A549 (cell line): Measurements from ENCODE around the gene FLACC1. TPM values are rescaled to one million over a fixed set of nuclear protein-coding genes. Genes with fewer than 3 reads are reported as not detected.

Experiments used
- ATAC-seq, 2 experiments: fragments of 200-7000 bp in 1 of 2; fragments of >200 bp in 1 of 2; cut with Nextera tagmentation in 1 of 2; cut with Tn5 transposase in 1 of 2; 3 replicates each; pipeline versions ENCODE4 v1.8.0 to v1.9.1; 2018 to 2020; ENCODE audit warnings: mild to moderate bottlenecking in 1 of 2, moderate library complexity in 1 of 2
- CTCF ChIA-PET: fragments of 300-600 bp; sonication (Branson Sonifier 250); formaldehyde crosslinking; extraction: SDS; loops from one replicate; lab custom pipeline; 2021; ENCODE audit warnings: antibody characterized with exemption, inconsistent platforms; lab: Yijun Ruan, JAX
- POLR2A ChIA-PET: fragments of 350-600 bp; formaldehyde crosslinking; extraction: SDS; loops from one replicate; lab custom pipeline; 2021; ENCODE audit warnings: antibody characterized with exemption, inconsistent platforms; lab: Yijun Ruan, JAX
- DNase-seq, 2 experiments: peaks; one replicate each; pipeline versions ENCODE4 v3.0.0 to v3.0.0-alpha.2; 2011 to 2016; ENCODE audit warnings: low read depth in 1 of 2, low spot score in 1 of 2
- FAIRE-seq: peaks from 2 replicates; lab custom pipeline; 2011; peaks lifted over from hg19 to GRCh38; lab: Jason Lieb, UNC
- H3K27ac ChIP-seq, 2 experiments: fragments of >200 bp; sonication (Bioruptor Twin); formaldehyde crosslinking; 3 replicates each; pipeline ENCODE4 v1.5.1; 2016 to 2017
- H3K4me1 ChIP-seq: fragments of >200 bp; sonication (Bioruptor Twin); formaldehyde crosslinking; 3 replicates; pipeline ENCODE4 v1.6.1; 2016
- H3K4me2 ChIP-seq: fragments of >200 bp; sonication (Bioruptor Twin); formaldehyde crosslinking; 3 replicates; pipeline ENCODE4 v1.6.1; 2016
- H3K4me3 ChIP-seq: fragments of >200 bp; sonication (Bioruptor Twin); formaldehyde crosslinking; 3 replicates; pipeline ENCODE4 v1.5.1; 2016
- H3K9me3 ChIP-seq: fragments of >200 bp; sonication (Bioruptor Twin); formaldehyde crosslinking; 3 replicates; pipeline ENCODE4 v1.6.1; 2016
- BCL3 ChIP-seq: fragments of >200 bp; sonication (Bioruptor Twin); formaldehyde crosslinking; IDR thresholded peaks from 3 replicates; pipeline ENCODE4 v1.6.1; 2016
- BHLHE40 ChIP-seq: IDR thresholded peaks from 2 replicates; pipeline ENCODE4 v1.6.1; 2012; ENCODE audit warnings: low read depth, low read length, inconsistent platforms
- CHD4 ChIP-seq: fragments of 200-600 bp; sonication (generic); IDR thresholded peaks from 2 replicates; pipeline ENCODE4 v1.6.1; 2016; ENCODE audit warnings: antibody characterized with exemption, mild to moderate bottlenecking, borderline replicate concordance
- E2F6 ChIP-seq: IDR thresholded peaks from 2 replicates; pipeline ENCODE4 v1.6.1; 2012; ENCODE audit warnings: low read depth, borderline replicate concordance
- FOXS1 ChIP-seq: fragments of 250-450 bp; sonication (Bioruptor Pico); IDR thresholded peaks from 2 replicates; pipeline ENCODE4 v1.5.0; 2020; ENCODE audit warnings: mild to moderate bottlenecking, moderate library complexity
- GATA3 ChIP-seq: IDR thresholded peaks from 2 replicates; pipeline ENCODE4 v1.6.1; 2012; ENCODE audit warnings: borderline replicate concordance
- HOXB13 ChIP-seq: fragments of 250-450 bp; sonication (Bioruptor Pico); IDR thresholded peaks from 2 replicates; pipeline ENCODE4 v1.5.0; 2020; ENCODE audit warnings: low read depth, mild to moderate bottlenecking, moderate library complexity
- MYC ChIP-seq: IDR thresholded peaks from 2 replicates; pipeline ENCODE4 v1.6.1; 2012; ENCODE audit warnings: mild to moderate bottlenecking, inconsistent platforms, low read length, improper control_type of control experiment, borderline replicate concordance
- PHF8 ChIP-seq: fragments of 200-600 bp; sonication (generic); IDR thresholded peaks from 2 replicates; pipeline ENCODE4 v1.6.1; 2016; ENCODE audit warnings: low read depth, mild to moderate bottlenecking, antibody characterized with exemption, moderate library complexity, borderline replicate concordance
- POLR2AphosphoS2 ChIP-seq: conservative IDR thresholded peaks from 2 replicates; pipeline ENCODE4 v1.6.1; 2012; ENCODE audit warnings: low read length, improper control_type of control experiment, inconsistent platforms
- RARB ChIP-seq: fragments of 250-450 bp; sonication (Bioruptor Pico); IDR thresholded peaks from 2 replicates; pipeline ENCODE4 v1.8.0; 2021; ENCODE audit warnings: mild to moderate bottlenecking, moderate library complexity
- RCOR1 ChIP-seq: fragments of 150-350 bp; IDR thresholded peaks from 2 replicates; pipeline ENCODE4 v1.6.1; 2014; ENCODE audit warnings: antibody characterized with exemption, low read length, low read depth
- SREBF2 ChIP-seq: fragments of 450-650 bp; IDR thresholded peaks from 2 replicates; pipeline ENCODE4 v1.6.1; 2014; ENCODE audit warnings: mild to moderate bottlenecking, moderate library complexity
- TFCP2L1 ChIP-seq: fragments of 250-450 bp; sonication (Bioruptor Pico); IDR thresholded peaks from 2 replicates; pipeline ENCODE4 v1.5.0; 2021; ENCODE audit warnings: mild to moderate bottlenecking
- ZFP36 ChIP-seq: fragments of 450-650 bp; IDR thresholded peaks from 2 replicates; pipeline ENCODE4 v1.6.1; 2014; ENCODE audit warnings: borderline replicate concordance; ENCODE audit not compliant: partially characterized antibody
- ZNF302 ChIP-seq: fragments of 250-450 bp; sonication (Bioruptor Pico); IDR thresholded peaks from 2 replicates; pipeline ENCODE4 v1.9.0; 2021; ENCODE audit warnings: inconsistent platforms, mild to moderate bottlenecking, moderate library complexity
- ZSCAN20 ChIP-seq: fragments of 250-450 bp; sonication (Bioruptor Pico); IDR thresholded peaks from 2 replicates; pipeline ENCODE4 v1.8.0; 2022; ENCODE audit warnings: mild to moderate bottlenecking, moderate library complexity
- WGBS: methylation state at CpG from one replicate; pipeline ENCODE4 v1.1.6; 2017; ENCODE audit errors: missing lambda C conversion rate; 5-methylcytosine and 5-hydroxymethylcytosine counted together
- polyA plus RNA-seq, 4 experiments: library from polyadenylated mRNA; depleted of rRNA in 3 of 4; stranded (reverse); fragments of >200 nt; fragmentation: RNase III in 1 of 4; extraction: RNeasy Plus Mini Kit Qiagen cat#74134 plus additional on column Dnase treatment in 1 of 4; gene quantifications; 2 replicates in 3 of 4; 3 replicates in 1 of 4; pipeline ENCODE4 v1.2.3, GENCODE V29; 2011 to 2017
- TF ChIP-seq, protein P1 (sequence below): IDR thresholded peaks from 2 replicates; pipeline ENCODE4 v1.6.1; 2012
- TF ChIP-seq, protein P2 (sequence below): fragments of 200-600 bp; sonication (generic); IDR thresholded peaks from 2 replicates; pipeline ENCODE4 v1.6.1; 2016; ENCODE audit warnings: antibody characterized with exemption, mild to moderate bottlenecking, moderate library complexity
- TF ChIP-seq, protein P3 (sequence below): fragments of >200 bp; sonication (Bioruptor Twin); formaldehyde crosslinking; IDR thresholded peaks from 3 replicates; pipeline ENCODE4 v1.5.1; 2016
- TF ChIP-seq, protein P4 (sequence below): fragments of >200 bp; sonication (Bioruptor Twin); formaldehyde crosslinking; IDR thresholded peaks from 2 replicates; pipeline ENCODE4 v1.6.1; 2016

Gene FLACC1
- polyA plus RNA-seq, 2 of the 4 experiments (the other 2 are of a cell fraction) = 0.26 to 0.36 TPM

DNA sequence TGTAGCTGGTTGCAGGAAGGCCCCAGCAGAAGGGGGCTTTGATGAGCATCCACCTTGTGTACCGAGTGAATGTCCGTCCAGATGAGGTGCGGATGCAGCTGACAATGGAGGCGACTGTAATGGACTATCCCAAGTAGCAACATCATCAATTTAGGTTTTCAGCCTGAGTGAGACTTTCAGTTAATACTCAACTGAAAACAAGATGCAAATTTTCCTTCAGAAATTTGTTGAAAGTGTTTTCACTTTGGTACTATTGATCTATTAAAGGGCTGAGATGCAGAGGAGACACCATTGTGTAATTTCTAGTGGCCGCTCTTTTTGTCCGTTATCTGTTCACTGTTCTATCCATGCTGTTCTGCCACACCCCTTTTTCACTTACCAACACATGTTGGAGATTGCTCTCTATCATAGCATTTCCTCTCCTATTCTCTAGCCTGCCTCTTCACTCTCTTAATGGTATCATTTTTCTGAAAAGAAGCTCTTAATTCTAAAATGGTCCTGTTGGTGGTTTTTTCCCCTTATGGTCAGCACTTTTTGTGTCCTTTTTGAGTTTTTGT, 108.8 kb downstream of the FLACC1 start:
- CTCF ChIA-PET = interaction anchor here (1.9 kb wide), 1 partner anchor 16 kb away, joined by 6 read pairs; no protein-coding TSS in a partner anchor

DNA sequence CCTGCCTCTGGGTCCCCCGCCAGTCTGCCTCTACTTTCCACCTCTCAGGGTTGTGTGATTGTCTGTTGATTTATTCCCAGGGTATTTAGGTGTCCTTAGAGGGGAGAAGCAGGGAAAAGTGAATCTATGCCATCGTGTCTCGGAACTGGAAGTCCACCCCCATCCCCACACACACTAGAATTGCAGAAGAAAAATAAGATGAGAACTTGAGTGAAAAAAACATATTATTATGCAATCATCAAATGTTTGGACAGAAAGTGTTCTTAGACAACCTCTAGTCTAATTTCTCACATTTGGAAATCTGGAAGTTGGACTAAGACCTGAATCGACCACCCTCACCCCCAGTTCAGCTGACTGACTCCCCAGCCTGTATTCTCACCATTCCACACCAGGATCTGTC, 110.9 kb downstream of the FLACC1 start:
- Histone ChIP-seq H3K27ac (no peak overlapping the region), H3K4me2 (no peak overlapping the region), H3K4me1 (no peaks in the 10 kb centered on the region), H3K9me3 (peaks cover 3% of the 10 kb centered on the region; the same call in 1 of the 3 replicates), H3K4me3 (no peak overlapping the region)
- no peak for ATAC-seq
- FAIRE-seq = no peak
- ChIA-PET POLR2A (no interaction called here), CTCF (no interaction called here)
- DNase-seq = no peak
- 56% methylated on average over 4 of the region's 4 CpGs for WGBS
- TF ChIP-seq E2F6 (no peak), CHD4 (no peak), GATA3 (no peak), SREBF2 (no peak), RARB (no peak), PHF8 (no peak), BCL3 (no peak), HOXB13 (CRISPR knock-in tag) (no peak)
- TF ChIP-seq, protein P1, sequence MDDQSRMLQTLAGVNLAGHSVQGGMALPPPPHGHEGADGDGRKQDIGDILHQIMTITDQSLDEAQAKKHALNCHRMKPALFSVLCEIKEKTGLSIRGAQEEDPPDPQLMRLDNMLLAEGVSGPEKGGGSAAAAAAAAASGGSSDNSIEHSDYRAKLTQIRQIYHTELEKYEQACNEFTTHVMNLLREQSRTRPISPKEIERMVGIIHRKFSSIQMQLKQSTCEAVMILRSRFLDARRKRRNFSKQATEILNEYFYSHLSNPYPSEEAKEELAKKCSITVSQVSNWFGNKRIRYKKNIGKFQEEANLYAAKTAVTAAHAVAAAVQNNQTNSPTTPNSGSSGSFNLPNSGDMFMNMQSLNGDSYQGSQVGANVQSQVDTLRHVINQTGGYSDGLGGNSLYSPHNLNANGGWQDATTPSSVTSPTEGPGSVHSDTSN = no peak

More for the DNA sequence above, 108.8 kb downstream of the FLACC1 start:
- FAIRE-seq (no peak), DNase-seq (no peak), ATAC-seq (no peak)
- no peaks in the 10 kb centered on the region for H3K4me1 ChIP-seq
- POLR2A ChIA-PET = no interaction called here
- TF ChIP-seq ZFP36 (no peak), ZSCAN20 (CRISPR knock-in tag) (no peak), BHLHE40 (no peak), ZNF302 (CRISPR knock-in tag) (no peak), POLR2AphosphoS2 (no peak), RCOR1 (no peak), MYC (no peak), TFCP2L1 (CRISPR knock-in tag) (no peak), BCL3 (no peak), FOXS1 (no peak)
- TF ChIP-seq, protein P2, sequence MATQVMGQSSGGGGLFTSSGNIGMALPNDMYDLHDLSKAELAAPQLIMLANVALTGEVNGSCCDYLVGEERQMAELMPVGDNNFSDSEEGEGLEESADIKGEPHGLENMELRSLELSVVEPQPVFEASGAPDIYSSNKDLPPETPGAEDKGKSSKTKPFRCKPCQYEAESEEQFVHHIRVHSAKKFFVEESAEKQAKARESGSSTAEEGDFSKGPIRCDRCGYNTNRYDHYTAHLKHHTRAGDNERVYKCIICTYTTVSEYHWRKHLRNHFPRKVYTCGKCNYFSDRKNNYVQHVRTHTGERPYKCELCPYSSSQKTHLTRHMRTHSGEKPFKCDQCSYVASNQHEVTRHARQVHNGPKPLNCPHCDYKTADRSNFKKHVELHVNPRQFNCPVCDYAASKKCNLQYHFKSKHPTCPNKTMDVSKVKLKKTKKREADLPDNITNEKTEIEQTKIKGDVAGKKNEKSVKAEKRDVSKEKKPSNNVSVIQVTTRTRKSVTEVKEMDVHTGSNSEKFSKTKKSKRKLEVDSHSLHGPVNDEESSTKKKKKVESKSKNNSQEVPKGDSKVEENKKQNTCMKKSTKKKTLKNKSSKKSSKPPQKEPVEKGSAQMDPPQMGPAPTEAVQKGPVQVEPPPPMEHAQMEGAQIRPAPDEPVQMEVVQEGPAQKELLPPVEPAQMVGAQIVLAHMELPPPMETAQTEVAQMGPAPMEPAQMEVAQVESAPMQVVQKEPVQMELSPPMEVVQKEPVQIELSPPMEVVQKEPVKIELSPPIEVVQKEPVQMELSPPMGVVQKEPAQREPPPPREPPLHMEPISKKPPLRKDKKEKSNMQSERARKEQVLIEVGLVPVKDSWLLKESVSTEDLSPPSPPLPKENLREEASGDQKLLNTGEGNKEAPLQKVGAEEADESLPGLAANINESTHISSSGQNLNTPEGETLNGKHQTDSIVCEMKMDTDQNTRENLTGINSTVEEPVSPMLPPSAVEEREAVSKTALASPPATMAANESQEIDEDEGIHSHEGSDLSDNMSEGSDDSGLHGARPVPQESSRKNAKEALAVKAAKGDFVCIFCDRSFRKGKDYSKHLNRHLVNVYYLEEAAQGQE = no peak
- TF ChIP-seq, protein P1 = no peak
- TF ChIP-seq, protein P3, sequence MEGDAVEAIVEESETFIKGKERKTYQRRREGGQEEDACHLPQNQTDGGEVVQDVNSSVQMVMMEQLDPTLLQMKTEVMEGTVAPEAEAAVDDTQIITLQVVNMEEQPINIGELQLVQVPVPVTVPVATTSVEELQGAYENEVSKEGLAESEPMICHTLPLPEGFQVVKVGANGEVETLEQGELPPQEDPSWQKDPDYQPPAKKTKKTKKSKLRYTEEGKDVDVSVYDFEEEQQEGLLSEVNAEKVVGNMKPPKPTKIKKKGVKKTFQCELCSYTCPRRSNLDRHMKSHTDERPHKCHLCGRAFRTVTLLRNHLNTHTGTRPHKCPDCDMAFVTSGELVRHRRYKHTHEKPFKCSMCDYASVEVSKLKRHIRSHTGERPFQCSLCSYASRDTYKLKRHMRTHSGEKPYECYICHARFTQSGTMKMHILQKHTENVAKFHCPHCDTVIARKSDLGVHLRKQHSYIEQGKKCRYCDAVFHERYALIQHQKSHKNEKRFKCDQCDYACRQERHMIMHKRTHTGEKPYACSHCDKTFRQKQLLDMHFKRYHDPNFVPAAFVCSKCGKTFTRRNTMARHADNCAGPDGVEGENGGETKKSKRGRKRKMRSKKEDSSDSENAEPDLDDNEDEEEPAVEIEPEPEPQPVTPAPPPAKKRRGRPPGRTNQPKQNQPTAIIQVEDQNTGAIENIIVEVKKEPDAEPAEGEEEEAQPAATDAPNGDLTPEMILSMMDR = no peak
- TF ChIP-seq, protein P4, sequence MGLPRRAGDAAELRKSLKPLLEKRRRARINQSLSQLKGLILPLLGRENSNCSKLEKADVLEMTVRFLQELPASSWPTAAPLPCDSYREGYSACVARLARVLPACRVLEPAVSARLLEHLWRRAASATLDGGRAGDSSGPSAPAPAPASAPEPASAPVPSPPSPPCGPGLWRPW = no peak
- WGBS = 95% methylated on average over 6 of the region's 6 CpGs
- H3K4me3 ChIP-seq = no peak overlapping the region
- H3K4me2 ChIP-seq = no peak overlapping the region
- H3K27ac ChIP-seq = no peak overlapping the region
- H3K9me3 ChIP-seq = no peaks in the 10 kb centered on the region
